HepG2 (cell line): ENCODE data around the gene DLG1. TPM values are rescaled to one million over a fixed set of nuclear protein-coding genes. Genes with fewer than 3 reads are reported as not detected.

Source experiments
- HCFC1 ChIP-seq: fragments of 150-350 bp; IDR thresholded peaks from 2 replicates; pipeline ENCODE4 v1.6.1; 2014; ENCODE audit warnings: low read depth, low read length
- MIER3 ChIP-seq: IDR thresholded peaks from 2 replicates; pipeline ENCODE4 v1.6.1; 2016; ENCODE audit warnings: missing compliant biosample characterization, borderline replicate concordance
- NONO ChIP-seq, 2 experiments: fragments of 450-650 bp in 1 of 2; sonication (generic) in 1 of 2; formaldehyde crosslinking in 1 of 2; IDR thresholded peaks in 1 of 2; conservative IDR thresholded peaks in 1 of 2; 2 replicates each; pipeline versions ENCODE4 v1.6.1 to v1.8.0; 2017 to 2022; ENCODE audit warnings: mild to moderate bottlenecking in 1 of 2, missing genetic modification reagents in 1 of 2, moderate library complexity in 1 of 2
- NPAS2 ChIP-seq: sonication (generic); formaldehyde crosslinking; IDR thresholded peaks from 2 replicates; pipeline ENCODE4 v1.8.0; 2022; ENCODE audit warnings: mild to moderate bottlenecking, missing genetic modification reagents, borderline replicate concordance
- TSC22D2 ChIP-seq: sonication (generic); formaldehyde crosslinking; IDR thresholded peaks from 2 replicates; pipeline ENCODE4 v1.5.1; 2020; ENCODE audit warnings: missing genetic modification reagents, mild to moderate bottlenecking, borderline replicate concordance
- ZNF552 ChIP-seq: sonication (generic); formaldehyde crosslinking; IDR thresholded peaks from 2 replicates; pipeline ENCODE4 v1.9.0; 2022; ENCODE audit warnings: missing genetic modification reagents, mild to moderate bottlenecking, borderline replicate concordance
- ZNF704 ChIP-seq: sonication (generic); formaldehyde crosslinking; IDR thresholded peaks from 2 replicates; pipeline ENCODE4 v1.8.1; 2023; ENCODE audit warnings: mild to moderate bottlenecking, inconsistent platforms, moderate library complexity, missing genetic modification reagents, borderline replicate concordance
- polyA plus RNA-seq, 8 experiments: library from polyadenylated mRNA; depleted of rRNA in 3 of 8; stranded (reverse) in 7 of 8; unstranded in 1 of 8; fragments of >200 nt; fragmentation: Illumina TruSeq in 4 of 8; extraction: Trizol in 4 of 8; gene quantifications; 2 replicates each; pipeline versions ENCODE4 v1.2.1 to v1.2.3, GENCODE V29; 2011 to 2016; ENCODE audit warnings: low read depth in 4 of 8, missing spikeins in 1 of 8, mixed read lengths in 1 of 8; ENCODE audit not compliant: insufficient read depth in 1 of 8
- total RNA-seq, 5 experiments: library from RNA; depleted of rRNA; stranded (reverse); fragments of >200 nt; fragmentation: Illumina TruSeq; extraction: Trizol; gene quantifications; 2 replicates each; pipeline ENCODE4 v1.2.3, GENCODE V29; 2016; ENCODE audit warnings: low read depth in 1 of 5
- TF ChIP-seq, protein P1 (sequence below): IDR thresholded peaks from 2 replicates; pipeline ENCODE4 v1.6.1; 2016; ENCODE audit warnings: missing biosample characterization, missing genetic modification reagents, low read depth
- TF ChIP-seq, protein P2 (sequence below): sonication (generic); formaldehyde crosslinking; IDR thresholded peaks from 2 replicates; pipeline ENCODE4 v1.5.0; 2020; ENCODE audit warnings: mild to moderate bottlenecking, missing genetic modification reagents, borderline replicate concordance
- TF ChIP-seq, protein P3 (sequence below): sonication (generic); formaldehyde crosslinking; IDR thresholded peaks from 2 replicates; pipeline ENCODE4 v1.4.0; 2020; ENCODE audit warnings: mild to moderate bottlenecking, missing genetic modification reagents

The DLG1 gene
- total and polyA plus RNA-seq, 2 of the 13 experiments (the other 11 are each of a cell fraction or from before 2014, with no cell fraction given), result 30.5 to 104 TPM

DNA sequence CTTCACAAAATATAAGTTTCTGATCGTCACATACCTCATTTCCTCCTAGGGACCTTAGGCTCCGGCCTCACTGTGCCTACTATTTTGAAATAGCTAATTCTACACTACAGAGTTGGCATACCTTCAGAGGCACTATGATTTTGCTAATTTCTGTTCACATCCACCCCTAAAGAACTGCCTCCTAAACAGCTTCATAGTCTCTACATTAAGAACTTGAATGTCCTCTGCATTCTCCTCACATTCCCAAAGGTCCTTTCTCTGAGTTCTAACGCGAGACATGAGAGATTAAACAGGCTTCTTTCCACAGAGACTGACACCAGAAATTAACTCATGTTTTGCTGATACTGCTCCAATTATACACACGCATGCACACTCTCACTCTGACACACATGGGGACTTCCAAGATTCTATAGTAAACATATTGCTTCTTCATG, 75.5 kb downstream of the DLG1 start (continued):
- TF ChIP-seq, protein P1, sequence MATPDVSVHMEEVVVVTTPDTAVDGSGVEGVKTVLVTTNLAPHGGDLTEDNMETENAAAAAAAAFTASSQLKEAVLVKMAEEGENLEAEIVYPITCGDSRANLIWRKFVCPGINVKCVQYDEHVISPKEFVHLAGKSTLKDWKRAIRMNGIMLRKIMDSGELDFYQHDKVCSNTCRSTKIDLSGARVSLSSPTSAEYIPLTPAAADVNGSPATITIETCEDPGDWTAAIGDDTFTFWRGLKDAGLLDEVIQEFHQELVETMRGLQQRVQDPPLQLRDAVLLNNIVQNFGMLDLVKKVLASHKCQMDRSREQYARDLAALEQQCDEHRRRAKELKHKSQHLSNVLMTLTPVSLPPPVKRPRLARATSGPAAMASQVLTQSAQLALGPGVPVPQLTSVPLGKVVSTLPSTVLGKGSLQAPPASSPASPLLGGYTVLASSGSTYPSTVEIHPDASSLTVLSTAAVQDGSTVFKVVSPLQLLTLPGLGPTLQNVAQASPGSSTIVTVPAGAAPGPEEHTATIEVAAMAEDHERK (CRISPR knock-in tag), result no peak
- TF ChIP-seq ZNF704 (CRISPR knock-in tag) (no peak), MIER3 (CRISPR knock-in tag) (no peak), NONO (IDR thresholded peaks at IDR 0.05) (no peak), NONO (CRISPR knock-in tag; conservative IDR thresholded peaks at IDR 0.05) (no peak), TSC22D2 (CRISPR knock-in tag) (no peak), HCFC1 (no peak), NPAS2 (no peak), ZNF552 (CRISPR knock-in tag) (no peak)
- TF ChIP-seq, protein P2, sequence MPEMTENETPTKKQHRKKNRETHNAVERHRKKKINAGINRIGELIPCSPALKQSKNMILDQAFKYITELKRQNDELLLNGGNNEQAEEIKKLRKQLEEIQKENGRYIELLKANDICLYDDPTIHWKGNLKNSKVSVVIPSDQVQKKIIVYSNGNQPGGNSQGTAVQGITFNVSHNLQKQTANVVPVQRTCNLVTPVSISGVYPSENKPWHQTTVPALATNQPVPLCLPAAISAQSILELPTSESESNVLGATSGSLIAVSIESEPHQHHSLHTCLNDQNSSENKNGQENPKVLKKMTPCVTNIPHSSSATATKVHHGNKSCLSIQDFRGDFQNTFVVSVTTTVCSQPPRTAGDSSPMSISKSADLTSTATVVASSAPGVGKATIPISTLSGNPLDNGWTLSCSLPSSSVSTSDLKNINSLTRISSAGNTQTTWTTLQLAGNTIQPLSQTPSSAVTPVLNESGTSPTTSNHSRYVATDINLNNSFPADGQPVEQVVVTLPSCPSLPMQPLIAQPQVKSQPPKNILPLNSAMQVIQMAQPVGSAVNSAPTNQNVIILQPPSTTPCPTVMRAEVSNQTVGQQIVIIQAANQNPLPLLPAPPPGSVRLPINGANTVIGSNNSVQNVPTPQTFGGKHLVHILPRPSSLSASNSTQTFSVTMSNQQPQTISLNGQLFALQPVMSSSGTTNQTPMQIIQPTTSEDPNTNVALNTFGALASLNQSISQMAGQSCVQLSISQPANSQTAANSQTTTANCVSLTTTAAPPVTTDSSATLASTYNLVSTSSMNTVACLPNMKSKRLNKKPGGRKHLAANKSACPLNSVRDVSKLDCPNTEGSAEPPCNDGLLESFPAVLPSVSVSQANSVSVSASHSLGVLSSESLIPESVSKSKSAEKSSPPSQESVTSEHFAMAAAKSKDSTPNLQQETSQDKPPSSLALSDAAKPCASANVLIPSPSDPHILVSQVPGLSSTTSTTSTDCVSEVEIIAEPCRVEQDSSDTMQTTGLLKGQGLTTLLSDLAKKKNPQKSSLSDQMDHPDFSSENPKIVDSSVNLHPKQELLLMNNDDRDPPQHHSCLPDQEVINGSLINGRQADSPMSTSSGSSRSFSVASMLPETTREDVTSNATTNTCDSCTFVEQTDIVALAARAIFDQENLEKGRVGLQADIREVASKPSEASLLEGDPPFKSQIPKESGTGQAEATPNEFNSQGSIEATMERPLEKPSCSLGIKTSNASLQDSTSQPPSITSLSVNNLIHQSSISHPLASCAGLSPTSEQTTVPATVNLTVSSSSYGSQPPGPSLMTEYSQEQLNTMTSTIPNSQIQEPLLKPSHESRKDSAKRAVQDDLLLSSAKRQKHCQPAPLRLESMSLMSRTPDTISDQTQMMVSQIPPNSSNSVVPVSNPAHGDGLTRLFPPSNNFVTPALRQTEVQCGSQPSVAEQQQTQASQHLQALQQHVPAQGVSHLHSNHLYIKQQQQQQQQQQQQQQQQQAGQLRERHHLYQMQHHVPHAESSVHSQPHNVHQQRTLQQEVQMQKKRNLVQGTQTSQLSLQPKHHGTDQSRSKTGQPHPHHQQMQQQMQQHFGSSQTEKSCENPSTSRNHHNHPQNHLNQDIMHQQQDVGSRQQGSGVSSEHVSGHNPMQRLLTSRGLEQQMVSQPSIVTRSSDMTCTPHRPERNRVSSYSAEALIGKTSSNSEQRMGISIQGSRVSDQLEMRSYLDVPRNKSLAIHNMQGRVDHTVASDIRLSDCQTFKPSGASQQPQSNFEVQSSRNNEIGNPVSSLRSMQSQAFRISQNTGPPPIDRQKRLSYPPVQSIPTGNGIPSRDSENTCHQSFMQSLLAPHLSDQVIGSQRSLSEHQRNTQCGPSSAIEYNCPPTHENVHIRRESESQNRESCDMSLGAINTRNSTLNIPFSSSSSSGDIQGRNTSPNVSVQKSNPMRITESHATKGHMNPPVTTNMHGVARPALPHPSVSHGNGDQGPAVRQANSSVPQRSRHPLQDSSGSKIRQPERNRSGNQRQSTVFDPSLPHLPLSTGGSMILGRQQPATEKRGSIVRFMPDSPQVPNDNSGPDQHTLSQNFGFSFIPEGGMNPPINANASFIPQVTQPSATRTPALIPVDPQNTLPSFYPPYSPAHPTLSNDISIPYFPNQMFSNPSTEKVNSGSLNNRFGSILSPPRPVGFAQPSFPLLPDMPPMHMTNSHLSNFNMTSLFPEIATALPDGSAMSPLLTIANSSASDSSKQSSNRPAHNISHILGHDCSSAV (CRISPR knock-in tag), result no peak
- TF ChIP-seq, protein P3, sequence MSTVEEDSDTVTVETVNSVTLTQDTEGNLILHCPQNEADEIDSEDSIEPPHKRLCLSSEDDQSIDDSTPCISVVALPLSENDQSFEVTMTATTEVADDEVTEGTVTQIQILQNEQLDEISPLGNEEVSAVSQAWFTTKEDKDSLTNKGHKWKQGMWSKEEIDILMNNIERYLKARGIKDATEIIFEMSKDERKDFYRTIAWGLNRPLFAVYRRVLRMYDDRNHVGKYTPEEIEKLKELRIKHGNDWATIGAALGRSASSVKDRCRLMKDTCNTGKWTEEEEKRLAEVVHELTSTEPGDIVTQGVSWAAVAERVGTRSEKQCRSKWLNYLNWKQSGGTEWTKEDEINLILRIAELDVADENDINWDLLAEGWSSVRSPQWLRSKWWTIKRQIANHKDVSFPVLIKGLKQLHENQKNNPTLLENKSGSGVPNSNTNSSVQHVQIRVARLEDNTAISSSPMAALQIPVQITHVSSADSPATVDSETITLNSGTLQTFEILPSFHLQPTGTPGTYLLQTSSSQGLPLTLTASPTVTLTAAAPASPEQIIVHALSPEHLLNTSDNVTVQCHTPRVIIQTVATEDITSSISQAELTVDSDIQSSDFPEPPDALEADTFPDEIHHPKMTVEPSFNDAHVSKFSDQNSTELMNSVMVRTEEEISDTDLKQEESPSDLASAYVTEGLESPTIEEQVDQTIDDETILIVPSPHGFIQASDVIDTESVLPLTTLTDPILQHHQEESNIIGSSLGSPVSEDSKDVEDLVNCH (CRISPR knock-in tag), result no peak
- TF ChIP-seq, all 625 proteins: peak for 0
